SK-N-SH (cell line): ENCODE measurements around the gene GMPPB. TPM values are rescaled to one million over a fixed set of nuclear protein-coding genes. Genes with fewer than 3 reads are reported as not detected.

Experiments
- CTCF ChIA-PET: fragments of 300-600, 350-600 bp; formaldehyde crosslinking; extraction: SDS; loops from one replicate; lab custom pipeline; 2021; lab: Yijun Ruan, JAX
- POLR2A ChIA-PET: fragments of 350-600 bp; sonication (Branson Sonifier 250); formaldehyde crosslinking; extraction: SDS; loops from one replicate; lab custom pipeline; 2020; ENCODE audit warnings: antibody characterized with exemption, inconsistent platforms; lab: Yijun Ruan, JAX
- DNase-seq: peaks from one replicate; pipeline ENCODE4 v3.0.0; 2012
- H2AFZ ChIP-seq: fragments of 200-600 bp; sonication (generic); 2 replicates; pipeline ENCODE4 v1.8.1; 2016; ENCODE audit warnings: antibody characterized with exemption, mild to moderate bottlenecking, low read depth
- H3F3A ChIP-seq: fragments of 200-600 bp; sonication (generic); replicated peaks from 2 replicates; pipeline ENCODE3; 2016; ENCODE audit warnings: antibody characterized with exemption, mild to moderate bottlenecking; ENCODE audit not compliant: insufficient read depth
- H3K27ac ChIP-seq, 2 experiments: fragments of 200-500 bp in 1 of 2; fragments of 200-600 bp in 1 of 2; sonication (Bioruptor generic) in 1 of 2; sonication (generic), shearing (Covaris generic) in 1 of 2; 2 replicates each; pipeline versions ENCODE4 v1.5.1 to v1.6.1; 2014 to 2016; ENCODE audit warnings: low read depth in 2 of 2, inconsistent platforms in 1 of 2, low read length in 1 of 2, mild to moderate bottlenecking in 1 of 2, mixed read lengths in 1 of 2
- H3K27me3 ChIP-seq: fragments of 200-600 bp; sonication (generic), shearing (Covaris generic); 2 replicates; pipeline ENCODE4 v1.6.1; 2016; ENCODE audit warnings: mixed run types; ENCODE audit not compliant: insufficient read depth
- H3K36me3 ChIP-seq, 2 experiments: fragments of 200-500 bp in 1 of 2; fragments of 200-600 bp in 1 of 2; sonication (Bioruptor generic) in 1 of 2; sonication (generic) in 1 of 2; replicated peaks in 1 of 2; 2 replicates each; pipeline versions ENCODE3 to v1.5.1; 2014 to 2016; ENCODE audit warnings: low read length in 1 of 2, mild to moderate bottlenecking in 1 of 2; ENCODE audit not compliant: insufficient read depth in 2 of 2, control insufficient read depth in 1 of 2
- H3K4me1 ChIP-seq, 2 experiments: fragments of 200-500 bp in 1 of 2; fragments of 200-600 bp in 1 of 2; sonication (Bioruptor generic) in 1 of 2; sonication (generic), shearing (Covaris generic) in 1 of 2; 2 replicates each; pipeline versions ENCODE4 v1.5.1 to v1.6.1; 2014 to 2016; ENCODE audit warnings: low read depth in 1 of 2, low read length in 1 of 2, mixed run types in 1 of 2; ENCODE audit not compliant: insufficient read depth in 2 of 2, control insufficient read depth in 1 of 2
- H3K4me2 ChIP-seq: fragments of 200-600 bp; sonication (generic), shearing (Covaris generic); 2 replicates; pipeline ENCODE4 v1.6.1; 2017; ENCODE audit warnings: mixed run types
- H3K4me3 ChIP-seq, 2 experiments: fragments of 200-500 bp in 1 of 2; fragments of 200-600 bp in 1 of 2; sonication (Bioruptor generic) in 1 of 2; sonication (generic), shearing (Covaris generic) in 1 of 2; 2 replicates each; pipeline versions ENCODE4 v1.5.1 to v1.8.1; 2014 to 2016; ENCODE audit warnings: low read depth in 2 of 2, inconsistent platforms in 1 of 2, low read length in 1 of 2, mild to moderate bottlenecking in 1 of 2, mixed read lengths in 1 of 2, moderate library complexity in 1 of 2
- H3K79me2 ChIP-seq: fragments of 200-600 bp; sonication (generic); 2 replicates; pipeline ENCODE4 v1.8.1; 2017; ENCODE audit warnings: mild to moderate bottlenecking; ENCODE audit not compliant: insufficient read depth
- H3K9ac ChIP-seq: fragments of 200-600 bp; sonication (generic); 2 replicates; pipeline ENCODE4 v1.6.1; 2017; ENCODE audit warnings: mixed run types
- H3K9me2 ChIP-seq: fragments of 200-600 bp; sonication (generic); 2 replicates; pipeline ENCODE4 v1.6.1; 2017; ENCODE audit warnings: mixed run types
- H3K9me3 ChIP-seq: fragments of 200-600 bp; sonication (generic); 2 replicates; pipeline ENCODE4 v1.6.1; 2017; ENCODE audit warnings: mixed run types, mild to moderate bottlenecking, moderate library complexity
- H4K20me1 ChIP-seq: fragments of 200-600 bp; sonication (generic); 2 replicates; pipeline ENCODE4 v1.6.1; 2017; ENCODE audit warnings: mild to moderate bottlenecking, mixed run types; ENCODE audit not compliant: insufficient read depth
- CHD2 ChIP-seq: fragments of 150-350 bp; IDR thresholded peaks from 2 replicates; pipeline ENCODE4 v1.6.1; 2018; ENCODE audit warnings: low read length; ENCODE audit not compliant: partially characterized antibody
- EZH2phosphoT487 ChIP-seq: fragments of 200-600 bp; sonication (generic); IDR thresholded peaks from 2 replicates; pipeline ENCODE4 v1.6.1; 2017; ENCODE audit warnings: low read depth, mixed run types, mild to moderate bottlenecking, antibody characterized with exemption, moderate library complexity, borderline replicate concordance
- FOSL2 ChIP-seq: IDR thresholded peaks from 2 replicates; pipeline ENCODE4 v1.4.0; 2012; ENCODE audit warnings: low read depth, mild to moderate bottlenecking, moderate library complexity, borderline replicate concordance
- FOXJ3 ChIP-seq: sonication (generic); formaldehyde crosslinking; IDR thresholded peaks from 2 replicates; pipeline ENCODE4 v1.5.1; 2020; ENCODE audit warnings: mild to moderate bottlenecking, missing genetic modification reagents
- FOXM1 ChIP-seq: IDR thresholded peaks from 2 replicates; pipeline ENCODE4 v1.4.0; 2012; ENCODE audit warnings: low read depth, mild to moderate bottlenecking
- IRF3 ChIP-seq: fragments of 150-350 bp; IDR thresholded peaks from 2 replicates; pipeline ENCODE4 v1.6.1; 2016; ENCODE audit warnings: mild to moderate bottlenecking, low read depth, low read length
- JUND ChIP-seq: IDR thresholded peaks from 2 replicates; pipeline ENCODE4 v1.4.0; 2012
- MAX ChIP-seq: IDR thresholded peaks from 2 replicates; pipeline ENCODE4 v1.4.0; 2012; ENCODE audit warnings: low read depth
- NFIC ChIP-seq: IDR thresholded peaks from 2 replicates; pipeline ENCODE4 v1.4.0; 2012; ENCODE audit warnings: borderline replicate concordance
- NRF1 ChIP-seq: IDR thresholded peaks from 2 replicates; pipeline ENCODE4 v1.6.1; 2012; ENCODE audit warnings: low read depth, mild to moderate bottlenecking, low read length
- POLR2AphosphoS5 ChIP-seq: IDR thresholded peaks from 2 replicates; pipeline ENCODE4 v1.6.1; 2012; ENCODE audit warnings: low read depth, low read length
- RAD21 ChIP-seq: IDR thresholded peaks from 2 replicates; pipeline ENCODE4 v1.6.1; 2012; ENCODE audit warnings: mild to moderate bottlenecking, low read length
- RCOR1 ChIP-seq: fragments of 150-350 bp; IDR thresholded peaks from 2 replicates; pipeline ENCODE4 v1.6.1; 2017; ENCODE audit warnings: antibody characterized with exemption, low read length
- RXRA ChIP-seq: IDR thresholded peaks from 2 replicates; pipeline ENCODE4 v1.4.0; 2012; ENCODE audit warnings: low read depth, mild to moderate bottlenecking, borderline replicate concordance
- SIN3A ChIP-seq: IDR thresholded peaks from 2 replicates; pipeline ENCODE4 v1.6.1; 2012; ENCODE audit warnings: low read depth, mild to moderate bottlenecking, low read length, moderate library complexity, borderline replicate concordance
- YY1 ChIP-seq: IDR thresholded peaks from 2 replicates; pipeline ENCODE4 v1.4.0; 2012; ENCODE audit warnings: low read depth, mild to moderate bottlenecking
- WGBS: methylation state at CpG from one replicate; pipeline ENCODE4 v1.1.6; 2017; ENCODE audit warnings: low lambda C conversion rate; 5-methylcytosine and 5-hydroxymethylcytosine counted together
- polyA plus RNA-seq, 3 experiments: library from polyadenylated mRNA; depleted of rRNA; stranded (reverse); fragments of >200 nt; gene quantifications; 2 replicates each; pipeline ENCODE4 v1.2.3, GENCODE V29; 2012
- TF ChIP-seq, protein P1 (sequence below): IDR thresholded peaks from 2 replicates; pipeline ENCODE4 v1.4.0; 2012; ENCODE audit warnings: low read depth, borderline replicate concordance
- TF ChIP-seq, protein P2 (sequence below): IDR thresholded peaks from 2 replicates; pipeline ENCODE4 v1.4.0; 2012; ENCODE audit warnings: low read depth, borderline replicate concordance
- TF ChIP-seq, protein P3 (sequence below): fragments of 200-600 bp; sonication (generic); IDR thresholded peaks from 2 replicates; pipeline ENCODE4 v1.6.1; 2017; ENCODE audit warnings: antibody characterized with exemption, mild to moderate bottlenecking, moderate library complexity

Gene GMPPB
- polyA plus RNA-seq, 1 of the 3 experiments (the other 2 are of a cell fraction) = 25.1 TPM

GRCh38 chr3:49711489-49711888, 12.3 kb downstream of the GMPPB start (continued):
- TF ChIP-seq MAX (no peak), IRF3 (no peak)

DNA sequence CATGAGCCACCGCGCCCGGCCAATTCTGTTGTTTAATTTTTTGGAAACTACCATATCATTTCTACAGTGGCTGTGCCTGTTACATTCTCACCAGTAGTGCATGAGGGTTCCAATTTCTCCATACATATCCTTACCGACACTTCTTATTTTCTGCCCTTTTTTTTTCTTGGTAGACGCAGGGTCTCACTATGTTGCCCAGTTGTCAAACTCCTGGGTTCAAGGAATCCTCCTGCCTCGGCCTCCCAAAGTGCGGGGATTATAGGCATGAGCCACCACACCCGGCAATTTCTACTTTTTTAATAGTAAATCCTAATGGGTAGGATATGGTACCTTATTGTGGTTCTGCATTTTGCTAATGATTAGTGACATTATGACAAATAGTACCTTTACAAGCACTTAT, 13.9 kb downstream of the GMPPB start:
- Histone ChIP-seq H3K27ac (no peak overlapping the region), H3K9me3 (no peaks in the 10 kb centered on the region), H3K4me1 (no peaks in the 10 kb centered on the region), H4K20me1 (no peaks in the 10 kb centered on the region), H2AFZ (no peak overlapping the region), H3K4me2 (no peak overlapping the region), H3K4me3 (no peak overlapping the region), H3K36me3 (peaks cover 8 to 12% of the 10 kb centered on the region in 2 experiments), H3F3A (no peaks in the 10 kb centered on the region), H3K9me2 (no peaks in the 10 kb centered on the region), H3K9ac (no peak overlapping the region), H3K27me3 (no peaks in the 10 kb centered on the region), H3K79me2 (no peaks in the 10 kb centered on the region)
- DNase-seq = no peak
- TF ChIP-seq FOXJ3 (CRISPR knock-in tag) = no peak
- ChIA-PET CTCF (no interaction called here), POLR2A (no interaction called here)
- WGBS = 95% methylated on average over 8 of the region's 8 CpGs

GRCh38 chr3:49707113-49707480, 16.7 kb downstream of the GMPPB start:
- Histone ChIP-seq H3K4me3 (no peak overlapping the region), H4K20me1 (no peaks in the 10 kb centered on the region), H3K9me3 (no peaks in the 10 kb centered on the region), H3K9me2 (no peaks in the 10 kb centered on the region), H3K9ac (no peak overlapping the region), H3K4me1 (no peaks in the 10 kb centered on the region), H3K4me2 (no peak overlapping the region), H2AFZ (no peak overlapping the region), H3K79me2 (no peaks in the 10 kb centered on the region), H3K36me3 (peaks cover 8 to 18% of the 10 kb centered on the region in 2 experiments), H3F3A (no peaks in the 10 kb centered on the region), H3K27me3 (no peaks in the 10 kb centered on the region), H3K27ac (no peak overlapping the region)
- WGBS = 48% methylated on average over 4 of the region's 4 CpGs
- no peak for DNase-seq
- no peak for TF ChIP-seq RAD21
- TF ChIP-seq, protein P1, sequence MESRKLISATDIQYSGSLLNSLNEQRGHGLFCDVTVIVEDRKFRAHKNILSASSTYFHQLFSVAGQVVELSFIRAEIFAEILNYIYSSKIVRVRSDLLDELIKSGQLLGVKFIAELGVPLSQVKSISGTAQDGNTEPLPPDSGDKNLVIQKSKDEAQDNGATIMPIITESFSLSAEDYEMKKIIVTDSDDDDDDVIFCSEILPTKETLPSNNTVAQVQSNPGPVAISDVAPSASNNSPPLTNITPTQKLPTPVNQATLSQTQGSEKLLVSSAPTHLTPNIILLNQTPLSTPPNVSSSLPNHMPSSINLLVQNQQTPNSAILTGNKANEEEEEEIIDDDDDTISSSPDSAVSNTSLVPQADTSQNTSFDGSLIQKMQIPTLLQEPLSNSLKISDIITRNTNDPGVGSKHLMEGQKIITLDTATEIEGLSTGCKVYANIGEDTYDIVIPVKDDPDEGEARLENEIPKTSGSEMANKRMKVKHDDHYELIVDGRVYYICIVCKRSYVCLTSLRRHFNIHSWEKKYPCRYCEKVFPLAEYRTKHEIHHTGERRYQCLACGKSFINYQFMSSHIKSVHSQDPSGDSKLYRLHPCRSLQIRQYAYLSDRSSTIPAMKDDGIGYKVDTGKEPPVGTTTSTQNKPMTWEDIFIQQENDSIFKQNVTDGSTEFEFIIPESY = no peak
- TF ChIP-seq RCOR1 = no peak
- TF ChIP-seq POLR2AphosphoS5 = no peak
- TF ChIP-seq NFIC = no peak
- no peak for TF ChIP-seq FOXM1
- TF ChIP-seq SIN3A = no peak
- no peak for TF ChIP-seq EZH2phosphoT487
- no peak for TF ChIP-seq NRF1
- TF ChIP-seq JUND = no peak
- TF ChIP-seq MAX = no peak
- TF ChIP-seq RXRA = no peak
- TF ChIP-seq, protein P2, sequence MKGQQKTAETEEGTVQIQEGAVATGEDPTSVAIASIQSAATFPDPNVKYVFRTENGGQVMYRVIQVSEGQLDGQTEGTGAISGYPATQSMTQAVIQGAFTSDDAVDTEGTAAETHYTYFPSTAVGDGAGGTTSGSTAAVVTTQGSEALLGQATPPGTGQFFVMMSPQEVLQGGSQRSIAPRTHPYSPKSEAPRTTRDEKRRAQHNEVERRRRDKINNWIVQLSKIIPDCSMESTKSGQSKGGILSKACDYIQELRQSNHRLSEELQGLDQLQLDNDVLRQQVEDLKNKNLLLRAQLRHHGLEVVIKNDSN = no peak
- no peak for TF ChIP-seq YY1
- TF ChIP-seq FOSL2 = no peak
- no peak for TF ChIP-seq CHD2
- TF ChIP-seq, protein P3, sequence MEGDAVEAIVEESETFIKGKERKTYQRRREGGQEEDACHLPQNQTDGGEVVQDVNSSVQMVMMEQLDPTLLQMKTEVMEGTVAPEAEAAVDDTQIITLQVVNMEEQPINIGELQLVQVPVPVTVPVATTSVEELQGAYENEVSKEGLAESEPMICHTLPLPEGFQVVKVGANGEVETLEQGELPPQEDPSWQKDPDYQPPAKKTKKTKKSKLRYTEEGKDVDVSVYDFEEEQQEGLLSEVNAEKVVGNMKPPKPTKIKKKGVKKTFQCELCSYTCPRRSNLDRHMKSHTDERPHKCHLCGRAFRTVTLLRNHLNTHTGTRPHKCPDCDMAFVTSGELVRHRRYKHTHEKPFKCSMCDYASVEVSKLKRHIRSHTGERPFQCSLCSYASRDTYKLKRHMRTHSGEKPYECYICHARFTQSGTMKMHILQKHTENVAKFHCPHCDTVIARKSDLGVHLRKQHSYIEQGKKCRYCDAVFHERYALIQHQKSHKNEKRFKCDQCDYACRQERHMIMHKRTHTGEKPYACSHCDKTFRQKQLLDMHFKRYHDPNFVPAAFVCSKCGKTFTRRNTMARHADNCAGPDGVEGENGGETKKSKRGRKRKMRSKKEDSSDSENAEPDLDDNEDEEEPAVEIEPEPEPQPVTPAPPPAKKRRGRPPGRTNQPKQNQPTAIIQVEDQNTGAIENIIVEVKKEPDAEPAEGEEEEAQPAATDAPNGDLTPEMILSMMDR = no peak
- ChIA-PET POLR2A (interaction anchor here (1.0 kb wide), 1 partner anchor 12 kb away, joined by 3 read pairs; no protein-coding TSS in a partner anchor), CTCF (interaction anchor here (0.6 to 1.5 kb wide), 2 partner anchors 11 to 635 kb away, joined by 3 read pairs; no protein-coding TSS in a partner anchor)
